Activated CD8-positive, alpha-beta memory T cell treated with anti-CD3 and anti-CD28 coated beads, Interleukin-2, amount 50 U/mL, for 1 hour (primary cell): Measurements from ENCODE around the gene GPC2.
"Not testable (repeated sequence)": the region's sequence is repeated elsewhere in the genome, so short reads cannot be mapped to it uniquely, and the experiment has no call there.

Source experiments
- DNase-seq: peaks from one replicate; pipeline ENCODE4 v3.0.0-alpha.2; 2020; ENCODE audit errors: extremely low read depth

Gene GPC2

DNA sequence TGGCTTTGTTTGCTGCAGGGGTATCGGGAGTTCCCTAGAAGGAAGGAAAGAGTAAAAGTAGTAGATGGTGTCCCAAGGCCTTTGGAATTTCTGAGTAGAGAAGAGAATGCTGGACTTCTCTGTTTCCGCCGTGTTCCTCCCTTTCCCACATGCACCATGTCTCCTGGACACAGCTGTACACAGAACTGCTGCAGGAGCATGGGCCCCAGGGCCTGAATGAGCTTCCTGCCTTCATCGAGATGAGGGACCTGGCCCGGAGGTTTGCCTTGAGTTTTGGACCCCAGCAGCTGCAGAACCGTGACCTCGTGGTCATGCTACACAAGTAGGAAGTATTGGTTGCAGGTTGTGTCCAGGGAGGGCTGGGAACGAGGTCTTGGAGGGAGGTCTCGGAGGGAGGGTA lies 27.3 kb upstream of the GPC2 start:
- no peak for DNase-seq

DNA sequence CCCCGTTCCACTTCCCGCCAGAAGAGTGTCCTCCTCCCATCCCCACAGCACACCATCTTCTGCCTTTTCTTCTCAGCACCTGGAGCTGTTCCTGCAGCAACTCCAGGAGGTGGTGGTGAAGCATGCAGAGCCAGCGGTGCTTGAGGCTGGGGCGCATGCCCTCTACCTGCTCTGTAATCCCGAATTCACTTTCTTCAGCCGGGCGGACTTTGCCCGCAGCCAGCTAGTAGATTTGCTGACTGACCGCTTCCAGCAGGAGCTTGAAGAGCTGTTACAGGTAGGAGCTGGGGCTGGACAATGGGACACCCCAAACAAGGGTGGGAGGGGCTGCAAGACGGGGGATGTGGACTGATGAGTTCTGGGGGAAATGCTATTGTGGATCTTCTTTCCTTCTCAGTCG lies 23.5 kb upstream of the GPC2 start:
- no peak for DNase-seq

DNA sequence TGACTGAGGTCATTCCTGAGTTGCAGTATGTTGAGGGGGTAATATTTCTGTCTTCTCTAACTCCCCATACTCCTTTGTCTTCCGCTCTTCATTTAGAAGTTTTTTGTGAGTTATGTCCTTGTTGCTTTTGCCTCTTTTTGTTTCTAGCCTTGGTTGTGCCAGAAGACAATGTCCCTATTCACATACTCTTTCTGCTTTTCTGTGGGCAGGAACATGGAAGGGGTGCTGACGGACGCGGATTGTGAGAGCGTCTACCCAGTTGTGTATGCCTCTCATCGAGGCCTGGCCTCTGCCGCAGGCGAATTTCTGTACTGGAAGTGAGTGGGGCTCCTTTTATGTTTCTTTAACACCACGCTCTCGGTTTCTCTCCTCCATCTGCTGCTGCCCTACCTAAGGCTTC lies 21.1 kb upstream of the GPC2 start:
- DNase-seq = no peak

DNA sequence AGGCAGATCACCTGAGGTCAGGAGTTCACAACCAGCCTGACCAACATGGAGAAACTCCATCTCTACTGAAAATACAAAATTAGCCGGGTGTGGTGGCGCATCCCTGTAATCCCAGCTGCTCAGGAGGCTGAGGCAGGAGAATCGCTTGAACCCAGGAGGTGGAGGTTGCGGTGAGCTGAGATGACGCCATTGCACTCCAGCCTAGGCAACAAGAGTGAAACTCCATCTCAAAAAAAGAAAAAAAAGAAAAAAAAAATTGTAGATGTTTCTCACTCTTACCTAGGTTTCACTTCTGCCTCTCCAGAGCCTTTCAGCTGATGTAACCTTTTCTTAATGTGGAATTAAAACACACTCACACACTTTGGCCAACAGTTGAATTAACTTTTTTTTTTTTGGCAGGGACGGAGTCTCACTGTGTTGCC lies 18.7 kb upstream of the GPC2 start:
- not testable (repeated sequence) for DNase-seq

DNA sequence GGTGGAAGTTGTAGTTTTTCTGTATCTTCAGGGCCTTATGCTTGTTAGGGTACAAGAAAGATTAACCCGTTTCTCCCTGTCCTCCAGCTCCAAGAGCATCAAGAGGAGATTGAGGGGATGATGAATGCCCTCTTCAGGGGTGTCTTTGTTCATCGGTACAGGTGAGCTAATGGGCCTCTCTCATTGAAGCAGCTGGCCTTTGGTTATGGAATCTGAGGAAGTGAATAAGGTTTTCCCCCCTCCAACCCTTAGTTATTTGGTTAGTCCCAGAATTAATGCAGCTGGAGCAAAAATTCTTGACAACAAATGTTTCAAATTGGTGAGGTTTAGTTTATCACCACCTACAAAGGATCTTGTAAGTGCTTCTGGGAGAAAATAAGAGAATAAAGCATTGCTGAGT lies 18.0 kb upstream of the GPC2 start:
- DNase-seq = no peak

DNA sequence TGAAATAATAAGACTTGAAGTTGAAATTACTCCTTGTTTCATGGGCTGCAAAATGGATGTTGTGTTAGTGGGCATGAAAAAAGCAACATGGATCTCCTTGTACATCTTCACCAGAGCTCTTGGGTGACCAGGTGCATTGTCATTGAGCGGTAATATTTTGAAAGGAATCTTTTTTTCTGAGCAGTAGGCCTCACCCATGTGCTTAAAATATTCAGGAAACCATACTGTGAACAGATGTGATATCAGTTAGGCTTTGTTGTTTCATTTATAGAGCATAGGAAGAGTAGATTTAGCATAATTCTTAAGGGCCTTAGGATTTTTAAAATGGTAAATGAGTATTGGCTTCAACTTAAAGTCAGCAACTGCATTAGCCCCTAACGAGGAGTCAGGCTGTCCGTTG lies 15.8 kb upstream of the GPC2 start:
- DNase-seq = no peak

DNA sequence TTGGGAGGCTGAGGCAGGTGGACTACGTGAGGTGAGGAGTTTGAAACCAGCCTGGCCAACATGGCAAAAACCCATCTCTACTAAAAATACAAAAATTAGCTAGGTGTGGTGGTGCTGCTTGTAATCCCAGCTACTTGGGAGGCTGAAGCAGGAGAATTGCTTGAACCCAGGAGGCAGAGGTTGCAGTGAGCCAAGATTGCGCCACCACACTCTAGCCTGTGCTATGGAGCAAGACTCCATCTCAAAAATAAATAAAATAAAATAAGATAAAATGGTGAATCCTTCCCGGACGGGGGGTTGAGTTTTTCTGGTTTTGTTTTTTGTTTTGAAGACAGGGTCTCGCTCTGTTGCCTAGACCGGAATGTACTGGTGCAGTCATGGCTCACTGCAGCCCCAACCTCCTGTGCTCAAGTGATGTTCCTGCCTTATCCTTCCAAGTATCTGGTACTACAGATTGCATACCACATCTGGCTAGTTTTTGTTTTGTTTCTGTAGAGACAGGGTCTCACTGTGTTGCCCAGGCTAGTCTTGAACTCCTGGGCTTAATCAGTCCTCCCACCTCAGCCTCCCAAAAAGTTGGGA lies 15.2 kb upstream of the GPC2 start:
- DNase-seq = not testable (repeated sequence)

DNA sequence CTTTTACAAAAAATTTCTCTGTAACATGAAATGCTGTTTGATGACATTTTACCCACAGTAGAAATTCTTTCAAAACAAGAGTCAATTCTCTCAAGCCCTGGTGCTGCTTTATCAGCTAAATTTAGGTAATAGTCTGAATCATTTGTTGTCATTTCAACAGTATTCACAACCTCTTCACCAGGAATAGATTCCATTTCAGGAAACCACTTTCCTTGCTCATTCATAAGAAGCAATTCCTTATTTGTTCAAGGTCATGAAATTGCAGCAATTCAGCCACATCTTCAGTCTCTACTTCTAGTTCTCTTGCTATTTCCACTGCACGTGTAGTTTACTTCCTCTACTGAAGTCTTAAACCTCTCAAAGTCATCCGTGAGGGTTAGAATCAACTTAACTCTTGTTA lies 14.6 kb upstream of the GPC2 start:
- DNase-seq = no peak

DNA sequence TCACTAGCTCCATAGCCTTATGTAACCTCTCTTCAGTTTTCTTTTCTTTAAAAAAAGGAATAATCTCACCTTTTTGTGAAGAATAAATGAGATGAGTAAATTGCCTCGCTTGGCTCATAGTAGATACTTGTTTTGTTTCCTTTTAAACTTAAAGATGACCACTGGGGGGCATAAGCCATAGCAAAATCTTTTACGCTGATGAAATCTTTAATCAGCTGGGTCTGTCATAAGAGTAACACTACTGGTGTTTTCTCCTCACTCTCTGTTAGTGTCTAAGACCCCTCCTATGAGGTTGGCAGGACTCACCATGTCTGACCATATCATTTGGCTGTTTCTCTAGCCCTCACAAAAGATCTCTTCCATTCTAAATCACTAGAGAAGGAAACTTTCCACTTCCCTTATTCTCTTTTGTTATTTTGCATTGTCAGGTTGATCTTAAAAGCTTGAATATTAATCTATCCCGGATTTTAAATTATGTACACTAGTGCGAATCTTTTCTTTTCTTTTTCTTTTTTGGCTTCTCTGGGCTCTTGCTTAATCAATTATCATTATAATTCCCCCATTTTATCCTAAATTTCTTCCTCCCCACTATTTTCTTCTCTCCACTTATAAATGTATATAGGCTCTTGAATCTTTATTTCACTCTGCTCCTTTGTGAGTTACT lies 13.0 kb upstream of the GPC2 start:
- DNase-seq = no peak

DNA sequence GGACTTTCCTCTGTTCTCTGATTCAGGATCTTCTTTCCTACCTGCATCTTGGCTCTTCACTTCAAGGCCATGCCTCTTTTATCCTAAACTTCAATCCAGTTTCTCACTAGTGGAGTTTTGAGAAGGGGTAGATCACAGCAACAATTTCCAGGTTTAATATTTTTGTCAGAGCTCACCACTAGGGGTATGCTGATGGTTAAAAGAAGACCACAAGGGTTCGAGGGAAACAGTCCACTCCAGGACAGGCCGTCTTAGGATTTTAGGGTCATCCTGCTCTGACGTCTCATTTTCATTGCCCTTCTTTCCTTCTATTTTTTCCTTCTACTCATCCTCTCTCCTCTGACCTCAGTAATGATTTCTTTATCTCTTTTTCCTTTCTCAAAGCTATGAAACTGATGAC lies 11.9 kb upstream of the GPC2 start:
- DNase-seq = no peak

DNA sequence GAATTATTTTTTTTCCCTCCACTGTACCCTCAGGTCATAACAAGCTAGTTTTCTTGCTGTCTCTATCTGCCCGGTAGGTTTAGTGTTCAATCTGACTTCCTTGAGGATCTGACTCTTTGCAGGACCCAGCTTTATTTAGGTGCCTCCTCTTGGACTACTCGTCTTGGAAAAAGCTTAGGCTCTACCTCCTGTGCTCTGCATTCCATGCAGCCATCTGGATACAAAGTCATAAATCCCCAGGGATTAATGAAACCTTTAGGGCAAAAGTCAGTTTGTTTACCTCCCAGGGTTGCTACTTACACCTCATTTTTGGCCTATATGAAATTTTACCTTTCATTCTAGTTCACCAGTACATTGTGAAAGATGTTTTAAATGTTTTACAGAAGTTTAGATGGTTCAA lies 8.5 kb upstream of the GPC2 start:
- DNase-seq = no peak

DNA sequence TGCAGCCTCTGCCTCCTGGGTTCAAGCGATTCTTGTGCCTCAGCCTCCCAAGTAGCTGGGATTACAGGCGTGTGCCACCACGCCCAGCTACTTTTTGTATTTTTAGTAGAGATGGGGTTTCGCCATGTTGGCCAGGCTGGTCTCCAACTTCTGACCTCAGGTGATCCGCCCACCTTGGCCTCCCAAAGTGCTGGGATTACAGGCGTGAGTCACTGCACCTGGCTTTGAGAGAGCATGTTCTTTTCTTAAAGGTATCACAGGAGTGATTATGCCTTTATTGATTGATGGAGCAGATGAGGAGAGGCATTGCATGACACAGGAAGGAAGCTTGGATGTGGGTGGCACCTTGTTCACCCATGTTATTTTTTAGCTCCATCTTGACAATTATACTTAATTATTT lies 5.9 kb upstream of the GPC2 start:
- not testable (repeated sequence) for DNase-seq

DNA sequence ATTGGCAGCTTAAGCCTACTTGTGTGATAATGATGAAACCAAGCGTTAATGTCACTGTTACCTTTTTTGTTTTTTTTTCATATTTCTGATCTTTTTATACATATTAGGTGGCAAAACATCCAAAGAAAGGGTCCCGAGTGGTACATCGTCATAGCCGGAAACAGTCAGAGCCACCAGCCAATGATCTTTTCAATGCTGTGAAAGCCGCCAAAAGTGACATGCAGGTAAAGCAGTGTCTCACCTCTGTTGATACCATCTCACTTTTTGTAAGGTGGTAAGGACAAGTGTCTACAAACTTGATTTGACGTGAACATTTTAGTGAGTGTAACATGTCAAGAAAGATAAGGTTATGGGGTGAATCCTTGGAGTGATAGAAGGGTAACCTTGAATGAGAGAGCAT lies 5.4 kb upstream of the GPC2 start:
- not testable (repeated sequence) for DNase-seq

DNA sequence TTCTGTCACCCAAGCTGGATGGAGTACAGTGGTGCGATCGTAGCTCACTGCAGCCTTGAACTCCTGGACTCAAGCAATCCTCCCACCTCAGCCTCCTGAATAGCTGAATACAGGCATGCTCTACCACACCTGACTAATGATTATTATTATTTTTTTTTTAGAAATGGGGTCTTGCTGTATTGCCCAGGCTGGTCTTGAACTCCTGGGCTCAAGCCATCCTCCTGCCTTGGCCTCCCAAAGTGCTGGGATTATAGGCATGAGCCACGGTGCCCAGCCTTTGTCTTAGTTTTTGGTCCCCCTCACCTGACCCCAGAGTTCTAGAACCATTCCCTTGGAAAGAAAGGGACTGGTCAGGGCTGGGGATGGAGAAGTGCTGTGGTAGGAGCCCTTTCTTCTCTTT lies 2.9 kb upstream of the GPC2 start:
- DNase-seq = not testable (repeated sequence)

DNA sequence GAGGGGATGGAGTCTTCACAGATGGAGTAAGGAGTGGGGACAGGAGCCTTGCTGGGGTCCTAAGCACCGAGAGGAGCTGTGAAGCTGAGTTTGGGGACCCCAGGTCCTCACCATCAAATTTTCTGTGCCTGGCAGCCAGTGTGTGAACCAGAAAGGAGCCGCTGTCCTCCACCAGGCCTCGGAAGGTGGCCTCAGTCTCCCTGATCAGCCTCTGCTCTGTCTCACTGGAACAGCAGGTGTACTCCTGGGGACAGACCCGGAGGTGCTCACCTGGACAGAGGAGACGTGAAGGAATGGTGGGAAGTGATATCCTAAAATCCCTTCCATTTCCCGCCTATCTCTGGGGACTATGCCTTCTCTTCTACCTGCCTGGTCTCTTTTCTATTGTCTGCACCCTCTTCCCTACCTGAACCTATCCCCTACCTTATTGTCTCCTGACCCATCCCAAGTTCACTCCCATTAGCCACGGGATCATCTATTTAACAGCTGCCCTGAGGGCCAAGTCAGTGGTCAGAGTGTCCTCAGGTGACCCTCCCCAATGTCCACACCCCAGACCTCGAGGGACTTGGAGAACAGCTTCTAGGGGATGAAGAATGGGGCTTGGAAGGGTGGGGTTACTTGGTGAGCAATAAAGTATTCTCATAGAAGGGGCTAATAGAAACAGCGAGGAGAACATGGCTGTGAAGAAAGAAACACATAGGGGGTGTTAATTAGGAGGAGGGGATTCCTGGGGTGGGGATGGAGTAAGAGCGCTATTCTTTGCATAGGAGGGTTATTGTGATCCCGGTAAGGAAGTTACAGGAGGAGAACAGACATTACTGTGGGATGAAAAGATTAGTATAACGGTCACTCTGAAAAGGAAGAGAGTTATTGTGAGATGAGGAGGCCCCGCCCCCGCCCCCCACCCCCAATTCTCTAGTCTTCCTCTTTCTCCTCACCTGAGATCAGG lies 811 bp downstream of the GPC2 start:
- DNase-seq = no peak

DNA sequence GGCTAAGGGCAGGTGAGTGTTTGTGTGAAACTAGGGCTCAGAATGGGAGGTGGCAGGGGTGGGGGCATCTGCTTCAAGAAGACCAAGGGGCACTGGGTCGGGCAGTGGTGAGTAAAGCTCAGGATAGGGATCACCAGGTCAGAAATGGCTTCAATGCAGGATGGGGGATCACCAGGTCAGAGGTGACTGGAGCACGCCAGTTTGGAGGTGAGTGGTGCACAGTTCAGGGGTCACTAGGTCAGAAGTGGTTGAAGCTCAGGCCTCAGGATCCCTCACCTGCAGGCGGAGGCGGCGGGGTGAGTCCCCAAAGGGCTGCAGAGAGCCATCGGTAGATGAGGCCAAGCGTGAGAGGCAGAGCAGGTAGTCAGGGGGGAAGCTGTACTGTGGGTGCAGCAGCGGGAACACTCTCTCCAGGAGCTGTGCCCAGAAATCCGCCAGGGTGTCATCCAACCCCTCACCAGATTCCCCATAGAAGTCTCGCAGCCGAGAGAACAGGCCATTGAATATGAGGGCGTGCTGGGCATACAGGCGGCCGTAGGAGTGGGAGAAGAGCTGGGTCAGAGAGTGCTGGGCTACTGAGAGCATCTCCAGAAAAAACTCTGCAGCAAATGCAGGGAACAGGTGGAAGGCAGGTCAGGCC lies 1.8 kb downstream of the GPC2 start:
- DNase-seq = no peak

DNA sequence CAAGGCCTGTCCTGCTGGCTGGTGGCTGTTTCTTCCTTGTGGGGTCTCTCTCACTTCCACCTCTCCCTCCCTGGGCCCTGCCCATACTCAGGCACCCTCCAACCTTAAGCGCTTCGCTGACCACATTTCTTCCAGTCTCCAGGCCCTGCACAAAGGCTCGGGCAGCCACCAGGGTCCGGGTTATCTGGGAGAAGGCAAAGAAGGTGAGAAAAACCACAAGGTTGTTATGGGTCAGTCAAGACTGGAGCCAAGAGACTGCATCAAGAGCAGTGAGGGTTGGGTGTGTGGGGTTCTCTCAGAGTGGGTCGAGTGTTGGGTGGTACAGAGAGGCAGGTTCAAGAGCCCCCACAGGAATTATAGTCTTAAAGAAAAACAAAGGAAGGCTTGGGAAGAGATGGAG lies 2.6 kb downstream of the GPC2 start:
- DNase-seq = no peak

DNA sequence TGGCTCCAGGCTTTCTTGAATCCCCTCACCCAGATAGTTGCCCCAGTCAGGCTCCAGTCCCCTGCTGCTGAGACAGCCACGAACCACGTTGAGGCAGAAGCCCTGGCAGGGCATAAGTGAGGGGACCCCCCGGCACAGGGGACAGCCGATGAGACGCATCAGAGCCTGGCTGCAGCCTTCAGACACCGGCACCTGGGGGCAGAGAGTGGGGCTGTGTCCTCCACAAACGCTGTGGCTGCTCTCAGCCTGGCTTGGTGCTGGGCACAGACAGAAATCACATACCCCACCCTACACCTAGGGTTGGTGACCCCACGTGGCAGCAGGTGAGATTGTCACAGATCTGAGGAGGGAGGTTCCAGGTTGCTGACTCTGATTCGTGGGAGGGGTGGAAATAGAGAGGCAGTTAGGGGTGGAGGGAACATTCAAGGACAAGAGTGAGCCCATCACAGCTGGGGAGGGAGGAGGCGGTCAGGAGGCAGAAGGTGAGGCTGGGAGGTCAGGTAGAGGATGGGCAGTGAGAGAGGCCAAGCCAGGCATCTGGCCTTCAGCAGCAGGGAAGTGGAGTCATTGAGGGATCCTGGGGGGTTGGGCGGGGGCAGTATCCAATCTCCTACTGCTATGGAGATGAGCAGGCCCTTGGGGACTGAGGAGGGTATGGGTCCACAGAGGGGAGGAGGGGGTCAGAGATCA lies 3.2 kb downstream of the GPC2 start:
- no peak for DNase-seq

DNA sequence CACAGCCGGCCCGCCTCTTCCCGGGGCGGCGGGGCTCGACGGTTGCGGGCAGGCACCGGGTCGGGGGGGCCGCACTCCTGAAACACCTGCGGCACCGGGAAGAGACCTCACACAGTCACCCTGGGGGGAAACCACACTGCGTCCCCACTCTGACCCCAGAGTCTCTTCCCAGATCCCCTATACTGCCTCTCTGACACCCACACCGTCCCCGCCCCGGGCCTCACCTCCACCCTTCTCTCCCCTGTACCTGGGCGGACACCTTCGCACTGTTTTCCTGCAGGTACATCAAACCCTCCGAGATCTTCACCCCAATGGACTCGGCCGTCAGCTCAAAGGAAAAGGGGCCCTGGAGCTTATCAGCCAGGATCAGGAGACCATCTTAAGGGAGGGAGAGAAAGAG lies 5.3 kb downstream of the GPC2 start:
- DNase-seq = no peak

DNA sequence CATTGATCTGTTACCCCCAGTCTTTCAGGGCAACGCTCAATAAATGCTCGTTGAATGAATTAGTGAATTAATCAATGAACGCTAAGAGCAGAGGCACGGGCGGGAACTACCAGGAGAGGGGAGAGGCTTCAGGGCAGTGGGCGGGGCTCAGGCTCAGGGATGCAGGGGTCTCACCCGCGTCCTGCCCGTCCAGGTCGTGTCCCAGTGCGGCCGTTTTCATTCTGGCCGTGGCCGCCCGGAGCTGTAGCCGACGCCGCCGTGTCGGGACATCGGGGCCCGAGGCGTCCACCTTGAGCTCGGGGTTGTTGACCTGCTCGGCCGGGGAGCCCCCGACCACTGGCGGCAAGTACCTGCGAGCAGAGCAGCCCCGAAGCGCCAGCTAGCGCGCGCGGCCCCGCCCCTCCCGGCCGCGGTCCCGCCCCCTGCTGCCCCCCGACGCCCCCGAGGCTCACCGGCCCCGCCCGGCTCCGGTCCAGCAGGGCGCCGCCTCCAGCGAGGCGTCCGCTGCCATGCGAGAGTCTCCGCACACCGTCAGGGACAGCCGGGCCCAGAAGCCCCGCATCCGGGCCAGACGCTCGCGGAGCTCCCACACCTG lies 6.0 kb downstream of the GPC2 start:
- no peak for DNase-seq

DNA sequence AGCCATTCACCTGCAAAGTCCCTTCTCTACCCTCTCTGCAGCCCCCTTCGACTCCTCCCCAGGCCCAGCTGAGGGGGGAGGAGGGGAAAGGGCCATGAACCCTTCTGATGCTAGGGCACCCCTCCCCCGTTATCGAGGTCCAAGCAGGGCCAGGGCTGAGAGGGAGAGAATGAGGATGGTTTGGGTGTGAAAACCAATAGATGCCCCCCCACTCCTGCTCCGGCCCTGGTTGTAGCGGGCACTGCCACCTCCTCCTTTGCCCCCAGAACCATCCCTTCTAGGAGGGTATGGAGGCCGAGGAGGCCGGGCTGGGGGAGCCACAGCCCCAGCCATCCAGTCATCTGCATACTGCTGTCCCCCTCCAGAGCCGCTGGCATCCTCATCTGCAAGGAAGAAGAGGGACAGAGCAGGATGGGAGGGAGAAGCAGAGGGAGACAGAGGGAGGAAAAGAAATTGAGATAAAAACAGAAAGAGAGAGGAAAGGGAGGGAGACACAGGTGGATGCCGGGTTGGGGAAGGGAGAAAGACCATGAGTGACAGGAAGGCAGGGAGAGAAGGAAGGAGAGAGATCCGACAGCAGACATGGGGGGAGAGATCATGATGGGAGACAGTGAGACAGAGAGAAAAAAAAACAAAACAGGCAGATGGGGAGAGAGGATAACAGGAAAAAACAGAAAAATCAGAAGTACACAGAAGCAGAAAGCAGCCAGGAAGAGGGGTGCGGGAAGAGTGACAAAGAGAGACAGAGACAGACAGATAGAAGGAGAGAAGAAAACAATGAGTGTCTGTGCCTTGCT lies 6.9 kb downstream of the GPC2 start:
- DNase-seq = no peak
